ENCODE data around the gene INF2. TPM values are rescaled to one million over a fixed set of nuclear protein-coding genes. Genes with fewer than 3 reads are reported as not detected.
A peak's percentile ranks its signal among the peaks of the same experiment; 100 is the strongest.

Gene INF2
- total RNA-seq, 1 donor from 2014 or later: 126 TPM

GRCh38 chr14:104752735-104753527 is 63.5 kb downstream of the INF2 start, which contains the start of gene SIVA1:
Gene SIVA1 (plus strand): TSS chr14:104753147. CDS start chr14:104753202, 55 bp downstream.
- no peaks in the 10 kb centered on the region for H3K9me3 Mint-ChIP-seq (ENCODE audit: unreplicated experiment)
- Histone ChIP-seq H3K27ac (ENCODE audit: low read depth, low read length) (peak within 1 kb of the TSS; percentile 82), H4K20me1 (ENCODE audit: insufficient read depth, low read length) (peaks cover 47% of the 10 kb centered on the region), H3K9ac (ENCODE audit: low read length) (peak within 1 kb of the TSS; percentile 90), H3K27me3 (ENCODE audit: insufficient read depth, low read length) (no peaks in the 10 kb centered on the region), H3K36me3 (ENCODE audit: insufficient read depth, low read length) (peaks cover 8% of the 10 kb centered on the region), H3K4me2 (ENCODE audit: low read length) (peak within 1 kb of the TSS; percentile 100), H3K9me3 (ENCODE audit: insufficient read depth, low read depth, low read length) (no peaks in the 10 kb centered on the region), H3K4me3 (ENCODE audit: insufficient read depth, low read depth, low read length) (peak within 1 kb of the TSS; percentile 74), H2AFZ (ENCODE audit: low read depth, low read length) (peak within 1 kb of the TSS; percentile 91), H3K4me1 (ENCODE audit: insufficient read depth, low read length) (peaks cover 21% of the 10 kb centered on the region), H3K79me2 (ENCODE audit: insufficient read depth, low read length) (peaks cover 44% of the 10 kb centered on the region)
- peak within 1 kb of the TSS; percentile 91 for H3K4me3 Mint-ChIP-seq (ENCODE audit: unreplicated experiment)
- H3K27ac Mint-ChIP-seq (ENCODE audit: unreplicated experiment): peak within 1 kb of the TSS; percentile 89
- H3K27me3 Mint-ChIP-seq (ENCODE audit: low read depth, unreplicated experiment): no peaks in the 10 kb centered on the region
- peak; percentile 97 for DNase-seq (ENCODE audit: low read depth)
- TF ChIP-seq EZH2 (IDR thresholded peaks at IDR 0.05; ENCODE audit: insufficient read depth, low read length): no peak
- TF ChIP-seq, protein P1, sequence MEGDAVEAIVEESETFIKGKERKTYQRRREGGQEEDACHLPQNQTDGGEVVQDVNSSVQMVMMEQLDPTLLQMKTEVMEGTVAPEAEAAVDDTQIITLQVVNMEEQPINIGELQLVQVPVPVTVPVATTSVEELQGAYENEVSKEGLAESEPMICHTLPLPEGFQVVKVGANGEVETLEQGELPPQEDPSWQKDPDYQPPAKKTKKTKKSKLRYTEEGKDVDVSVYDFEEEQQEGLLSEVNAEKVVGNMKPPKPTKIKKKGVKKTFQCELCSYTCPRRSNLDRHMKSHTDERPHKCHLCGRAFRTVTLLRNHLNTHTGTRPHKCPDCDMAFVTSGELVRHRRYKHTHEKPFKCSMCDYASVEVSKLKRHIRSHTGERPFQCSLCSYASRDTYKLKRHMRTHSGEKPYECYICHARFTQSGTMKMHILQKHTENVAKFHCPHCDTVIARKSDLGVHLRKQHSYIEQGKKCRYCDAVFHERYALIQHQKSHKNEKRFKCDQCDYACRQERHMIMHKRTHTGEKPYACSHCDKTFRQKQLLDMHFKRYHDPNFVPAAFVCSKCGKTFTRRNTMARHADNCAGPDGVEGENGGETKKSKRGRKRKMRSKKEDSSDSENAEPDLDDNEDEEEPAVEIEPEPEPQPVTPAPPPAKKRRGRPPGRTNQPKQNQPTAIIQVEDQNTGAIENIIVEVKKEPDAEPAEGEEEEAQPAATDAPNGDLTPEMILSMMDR (IDR thresholded peaks at IDR 0.05; ENCODE audit: insufficient read depth, low read depth, low read length): no peak
- peaks cover 3% of the 10 kb centered on the region for H3K36me3 Mint-ChIP-seq (ENCODE audit: low read depth, unreplicated experiment)
- H3K4me1 Mint-ChIP-seq (ENCODE audit: low read depth, unreplicated experiment): peaks cover 21% of the 10 kb centered on the region
- peak; percentile 17 for FAIRE-seq

GRCh38 chr14:104753528-104754212 is 64.3 kb downstream of the INF2 start:
- Histone ChIP-seq H3K4me3 (ENCODE audit: insufficient read depth, low read depth, low read length) (peak overlapping the region; percentile 74), H4K20me1 (ENCODE audit: insufficient read depth, low read length) (peaks cover 53% of the 10 kb centered on the region), H3K27ac (ENCODE audit: low read depth, low read length) (peak overlapping the region; percentile 82), H3K36me3 (ENCODE audit: insufficient read depth, low read length) (peaks cover 8% of the 10 kb centered on the region), H3K9ac (ENCODE audit: low read length) (peak overlapping the region; percentile 90), H3K79me2 (ENCODE audit: insufficient read depth, low read length) (peaks cover 50% of the 10 kb centered on the region), H3K4me1 (ENCODE audit: insufficient read depth, low read length) (peaks cover 21% of the 10 kb centered on the region), H3K27me3 (ENCODE audit: insufficient read depth, low read length) (no peaks in the 10 kb centered on the region), H3K9me3 (ENCODE audit: insufficient read depth, low read depth, low read length) (no peaks in the 10 kb centered on the region), H3K4me2 (ENCODE audit: low read length) (peak overlapping the region; percentile 100), H2AFZ (ENCODE audit: low read depth, low read length) (peak overlapping the region; percentile 82)
- no peak for TF ChIP-seq EZH2 (IDR thresholded peaks at IDR 0.05; ENCODE audit: insufficient read depth, low read length)
- TF ChIP-seq, protein P1 (IDR thresholded peaks at IDR 0.05; ENCODE audit: insufficient read depth, low read depth, low read length): no peak
- Mint-ChIP-seq H3K27me3 (ENCODE audit: low read depth, unreplicated experiment) (no peaks in the 10 kb centered on the region), H3K9me3 (ENCODE audit: unreplicated experiment) (no peaks in the 10 kb centered on the region), H3K4me3 (ENCODE audit: unreplicated experiment) (peak overlapping the region; percentile 91), H3K36me3 (ENCODE audit: low read depth, unreplicated experiment) (peaks cover 3% of the 10 kb centered on the region), H3K27ac (ENCODE audit: unreplicated experiment) (peak overlapping the region; percentile 80), H3K4me1 (ENCODE audit: low read depth, unreplicated experiment) (peaks cover 21% of the 10 kb centered on the region)
- no peak for DNase-seq (ENCODE audit: low read depth)
- no peak for FAIRE-seq
